GM19455 (cell line): ENCODE measurements around the gene FGB.

ENCODE experiments used
- ATAC-seq: cut with Tn5 transposase; IDR thresholded peaks from one replicate; pipeline ENCODE4 v1.9.1; 2021; ENCODE audit not compliant: unreplicated experiment

The FGB gene

DNA sequence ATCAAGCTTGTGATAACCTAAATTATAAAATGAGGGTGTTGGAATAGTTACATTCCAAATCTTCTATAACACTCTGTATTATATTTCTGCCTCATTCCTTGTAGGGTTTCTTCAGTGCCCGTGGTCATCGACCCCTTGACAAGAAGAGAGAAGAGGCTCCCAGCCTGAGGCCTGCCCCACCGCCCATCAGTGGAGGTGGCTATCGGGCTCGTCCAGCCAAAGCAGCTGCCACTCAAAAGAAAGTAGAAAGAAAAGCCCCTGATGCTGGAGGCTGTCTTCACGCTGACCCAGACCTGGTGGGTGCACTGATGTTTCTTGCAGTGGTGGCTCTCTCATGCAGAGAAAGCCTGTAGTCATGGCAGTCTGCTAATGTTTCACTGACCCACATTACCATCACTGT is 2.9 kb downstream of the FGB start:
- ATAC-seq, result no peak

DNA sequence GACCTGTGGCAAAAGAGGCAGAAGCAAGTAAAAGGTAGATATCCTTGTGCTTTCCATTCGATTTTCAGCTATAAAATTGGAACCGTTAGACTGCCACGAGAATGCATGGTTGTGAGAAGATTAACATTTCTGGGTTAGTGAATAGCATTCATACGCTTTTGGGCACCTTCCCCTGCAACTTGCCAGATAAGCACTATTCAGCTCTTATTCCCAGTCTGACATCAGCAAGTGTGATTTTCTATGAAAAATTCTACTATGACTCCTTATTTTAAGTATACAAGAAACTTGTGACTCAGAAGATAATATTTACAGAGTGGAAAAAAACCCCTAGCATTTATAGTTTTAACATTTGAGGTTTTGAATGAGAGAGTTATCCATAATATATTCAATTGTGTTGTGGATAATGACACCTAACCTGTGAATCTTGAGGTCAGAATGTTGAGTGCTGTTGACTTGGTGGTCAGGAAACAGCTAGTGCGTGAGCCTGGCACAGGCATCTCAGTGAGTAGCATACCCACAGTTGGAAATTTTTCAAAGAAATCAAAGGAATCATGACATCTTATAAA is 3.9 kb downstream of the FGB start:
- no peak for ATAC-seq

GRCh38 chr4:154569028-154569427 is 6.2 kb downstream of the FGB start:
- no peak for ATAC-seq

DNA sequence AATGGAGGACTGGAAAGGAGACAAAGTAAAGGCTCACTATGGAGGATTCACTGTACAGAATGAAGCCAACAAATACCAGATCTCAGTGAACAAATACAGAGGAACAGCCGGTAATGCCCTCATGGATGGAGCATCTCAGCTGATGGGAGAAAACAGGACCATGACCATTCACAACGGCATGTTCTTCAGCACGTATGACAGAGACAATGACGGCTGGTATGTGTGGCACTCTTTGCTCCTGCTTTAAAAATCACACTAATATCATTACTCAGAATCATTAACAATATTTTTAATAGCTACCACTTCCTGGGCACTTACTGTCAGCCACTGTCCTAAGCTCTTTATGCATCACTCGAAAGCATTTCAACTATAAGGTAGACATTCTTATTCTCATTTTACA is 6.8 kb downstream of the FGB start:
- no peak for ATAC-seq

GRCh38 chr4:154573190-154573870 is 10.5 kb downstream of the FGB start:
- no peak for ATAC-seq

GRCh38 chr4:154574311-154574710 is 11.5 kb downstream of the FGB start:
- ATAC-seq, result no peak

DNA sequence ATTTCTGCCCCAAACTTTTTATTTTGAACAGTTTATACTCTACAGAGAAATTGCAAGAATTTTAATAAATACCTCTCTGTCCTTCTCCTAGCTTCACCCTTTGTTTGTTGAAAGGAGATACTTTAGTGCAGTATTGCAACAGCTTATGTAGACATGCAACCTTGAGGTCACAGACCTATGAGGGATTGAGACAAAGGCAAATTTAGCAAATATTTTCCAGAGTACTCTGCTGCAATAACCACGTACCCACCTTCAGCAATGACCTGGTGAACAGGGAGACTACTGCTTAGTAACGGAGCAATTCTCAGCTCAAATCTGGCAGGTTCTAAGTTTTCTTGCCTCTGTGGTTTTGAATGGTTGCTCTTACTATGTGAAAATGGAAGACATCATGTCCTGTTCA is 14.5 kb downstream of the FGB start:
- no peak for ATAC-seq

DNA sequence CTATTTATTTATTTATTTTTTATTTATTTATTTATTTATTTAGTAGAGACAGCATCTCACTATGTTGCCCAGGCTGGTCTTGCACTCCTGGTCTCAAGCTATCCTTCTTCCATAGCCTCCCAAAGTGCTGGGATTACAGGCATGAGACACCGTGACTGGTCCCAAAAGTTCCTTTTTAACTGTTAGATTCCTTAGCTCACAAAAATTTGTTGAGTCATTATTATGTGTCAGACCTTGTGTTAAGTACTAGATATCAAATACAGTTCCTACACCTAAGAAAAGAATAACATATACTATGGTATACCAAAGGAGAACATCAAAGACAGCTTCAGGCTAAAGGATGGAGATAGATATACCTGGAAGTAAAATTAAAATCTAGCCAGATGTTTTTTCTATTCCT is 16.1 kb downstream of the FGB start:
- no peak for ATAC-seq

DNA sequence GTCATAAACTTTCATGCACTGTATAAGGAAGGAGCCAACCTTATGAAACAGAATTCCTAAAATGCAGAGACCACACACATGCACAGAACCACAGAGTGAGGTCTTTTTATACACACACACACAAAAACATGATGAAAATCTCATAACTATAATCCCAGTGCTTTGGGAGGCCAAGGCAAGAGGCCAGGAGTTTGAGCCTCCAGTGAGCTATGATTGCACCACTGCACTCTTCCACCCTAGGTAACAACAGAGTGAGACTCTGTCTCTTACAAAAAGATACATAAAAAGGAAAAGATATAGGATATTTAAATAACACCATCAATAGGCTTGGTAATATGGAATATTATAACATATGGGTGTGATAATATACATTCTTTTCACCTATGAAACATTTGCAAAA is 17.1 kb downstream of the FGB start:
- no peak for ATAC-seq

- no peak for ATAC-seq
Observed at GRCh38 chr4:154582723-154583122, 19.9 kb downstream of the FGB start.

DNA sequence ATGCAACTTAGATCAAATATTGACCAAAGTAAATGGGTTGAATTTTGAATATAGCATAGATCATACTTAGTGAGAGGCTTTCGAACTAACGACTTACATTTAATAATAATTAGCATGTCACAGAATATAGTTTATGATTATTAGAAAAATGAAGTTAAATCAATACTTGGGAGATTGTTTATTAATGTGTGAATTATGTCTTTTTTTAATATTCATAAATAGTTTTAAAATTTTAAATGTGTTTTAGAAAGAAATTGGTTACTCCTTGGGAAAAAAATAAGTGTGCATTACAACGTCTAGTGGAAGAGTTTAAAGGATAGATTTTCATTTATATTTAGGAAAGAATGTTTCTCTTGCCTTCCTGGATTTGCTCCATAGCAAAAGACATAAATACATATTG is 20.4 kb downstream of the FGB start:
- ATAC-seq, result no peak

DNA sequence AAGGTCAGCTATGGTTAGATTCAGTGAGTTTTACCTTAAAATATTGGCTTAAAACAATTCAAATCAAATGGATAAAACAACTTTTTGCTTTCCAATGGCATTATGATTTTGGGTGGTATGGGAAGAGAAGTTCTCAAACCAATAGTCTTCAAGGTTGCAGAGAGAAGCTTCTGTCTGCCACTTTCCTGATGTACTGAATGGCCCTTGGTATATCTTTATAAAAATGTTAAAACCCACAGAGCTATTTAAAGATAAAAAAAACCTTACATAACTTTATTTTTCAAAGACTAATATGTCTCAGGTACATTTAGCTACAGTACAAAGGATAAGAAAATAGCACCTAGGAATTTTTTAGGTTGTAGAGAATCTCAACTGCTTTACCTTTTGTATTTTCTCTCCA is 20.9 kb downstream of the FGB start:
- ATAC-seq, result no peak

DNA sequence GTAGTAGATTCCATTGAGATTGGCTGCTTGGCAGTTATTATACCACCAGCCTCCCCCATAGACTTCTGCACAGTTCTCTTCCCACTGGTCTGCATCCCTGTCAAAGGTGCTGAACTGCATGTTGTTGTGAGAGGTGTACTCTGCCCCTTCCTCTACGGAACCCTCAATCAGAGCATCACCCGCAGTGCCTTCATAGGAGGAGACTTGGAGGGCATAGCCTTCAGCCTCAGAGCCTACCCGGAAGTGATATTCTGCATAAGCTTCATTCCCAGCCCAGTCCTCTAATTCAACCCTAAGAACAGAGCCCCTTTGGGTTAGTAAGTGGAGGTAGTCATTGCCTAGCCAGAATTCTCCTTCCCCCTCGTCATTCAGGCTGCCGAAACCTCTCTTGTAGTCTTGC is 21.4 kb downstream of the FGB start:
- ATAC-seq, result no peak

GRCh38 chr4:154585369-154586018 is 22.7 kb downstream of the FGB start:
- no peak for ATAC-seq

DNA sequence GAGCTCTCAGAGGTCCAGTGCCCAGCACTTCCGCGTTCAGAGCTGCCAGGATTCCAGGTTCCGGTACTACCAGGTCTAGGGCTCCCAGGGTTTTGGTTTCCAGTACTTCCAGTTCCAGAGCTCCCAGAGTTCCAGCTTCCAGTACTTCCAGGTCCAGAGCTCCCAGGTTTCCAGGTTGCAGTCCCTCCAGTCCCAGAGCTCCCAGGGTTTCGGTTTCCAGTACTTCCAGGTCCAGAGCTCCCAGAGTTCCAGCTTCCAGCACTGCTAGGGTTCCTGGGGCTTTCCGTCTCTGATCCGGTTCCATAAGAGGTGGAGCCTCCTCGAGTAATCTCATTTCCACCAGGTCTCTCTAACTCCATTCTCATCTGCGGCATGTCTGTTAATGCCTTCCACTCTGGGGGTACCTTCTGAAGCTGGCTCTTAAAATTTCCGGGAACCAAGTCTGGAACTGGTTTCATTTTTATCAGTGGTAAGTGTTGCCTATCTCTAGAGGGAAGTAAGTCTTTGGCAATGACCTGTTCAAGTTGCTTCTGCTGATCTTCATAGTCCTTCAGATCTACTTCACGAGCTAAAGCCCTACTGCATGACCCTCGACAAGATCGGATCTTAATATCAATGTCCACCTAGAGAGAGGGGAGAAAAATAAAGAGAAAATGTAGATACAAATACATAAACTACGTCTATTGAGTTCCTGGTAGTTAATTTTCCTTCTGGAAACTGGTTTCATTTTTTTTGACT is 23.7 kb downstream of the FGB start:
- ATAC-seq, result no peak

DNA sequence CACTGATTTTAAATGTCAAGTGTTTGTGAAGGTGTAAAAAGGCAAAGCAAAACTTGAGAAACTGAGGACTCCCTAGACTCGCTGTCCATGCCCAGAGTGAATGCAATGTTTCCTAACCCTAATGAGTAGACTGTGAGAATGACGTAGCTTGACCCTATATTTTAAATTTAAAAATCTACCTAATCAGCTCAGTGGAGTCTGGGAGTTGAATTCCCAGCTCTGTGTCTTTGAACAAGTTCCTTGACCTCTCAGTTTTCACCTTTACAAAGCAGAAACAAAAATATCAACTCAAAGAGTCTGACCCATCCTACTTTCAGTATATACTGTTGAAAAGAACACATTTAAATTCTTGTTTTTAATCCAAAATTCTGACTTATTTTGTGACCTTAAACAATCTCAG is 25.4 kb downstream of the FGB start:
- no peak for ATAC-seq

GRCh38 chr4:154589296-154590197 is 26.7 kb downstream of the FGB start:
- no peak for ATAC-seq

DNA sequence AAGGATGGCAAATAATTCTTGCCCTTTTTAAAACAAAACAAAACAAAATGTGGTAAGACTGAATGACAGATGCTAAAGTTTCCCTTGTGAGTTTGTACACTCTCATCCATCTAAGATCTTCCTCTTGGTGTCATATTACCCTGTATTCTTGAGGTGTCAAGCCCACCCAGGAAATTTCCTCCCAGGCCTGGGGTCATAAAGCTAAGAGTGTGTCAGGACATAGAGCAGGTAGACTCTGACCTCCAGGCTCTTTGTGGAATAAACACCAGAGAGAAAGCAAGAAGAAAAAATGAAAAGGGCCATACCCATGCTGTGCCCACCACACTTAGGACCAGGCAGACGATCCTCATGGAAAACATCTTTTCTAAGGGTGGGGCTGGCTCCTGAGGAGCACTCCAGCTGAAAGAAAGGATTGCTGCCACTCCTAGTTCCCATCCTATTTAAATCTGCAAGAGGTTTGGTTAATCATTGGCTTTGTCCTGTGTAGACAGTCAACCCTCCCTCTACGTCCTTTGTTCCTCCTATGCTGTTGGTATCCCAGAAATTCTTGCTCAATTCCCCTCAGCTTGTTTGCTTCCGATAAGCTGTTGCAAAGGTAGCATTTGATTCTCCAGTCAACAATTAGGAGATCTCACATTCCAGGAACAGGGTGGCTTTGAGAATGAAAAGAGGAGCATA is 27.7 kb downstream of the FGB start, which contains the start of gene FGA:
FGA (minus strand) TSS at position 414 of the 678 bp plus-strand sequence; CDS start at position 359, 55 bp downstream.
- ATAC-seq, result no peak

DNA sequence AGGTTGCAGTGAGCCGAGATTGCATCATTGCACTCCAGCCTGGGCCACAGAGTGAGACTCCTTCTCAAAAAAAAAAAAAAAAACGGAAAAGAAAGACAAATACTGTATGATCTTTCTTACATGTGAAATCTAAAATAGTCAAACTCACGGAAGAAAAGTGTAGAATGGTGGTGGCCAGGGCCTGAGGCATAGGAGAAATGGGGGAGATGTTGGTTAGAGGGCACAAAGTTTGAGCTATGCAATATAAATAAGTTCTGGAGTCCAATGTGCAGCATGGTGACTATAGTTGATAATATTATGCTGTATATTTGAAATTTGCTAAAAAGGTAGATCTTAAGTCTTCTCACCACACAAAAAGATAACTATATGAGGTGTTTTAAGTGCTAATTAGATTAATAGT is 29.1 kb downstream of the FGB start:
- no peak for ATAC-seq

- ATAC-seq, result no peak
Observed at GRCh38 chr4:154593868-154594267, 31.1 kb downstream of the FGB start.
